ENCODE results near the gene SARNP. TPM values are rescaled to one million over a fixed set of nuclear protein-coding genes. Genes with fewer than 3 reads are reported as not detected.

Gene SARNP
- total and polyA plus RNA-seq, 9 of the 15 experiments (the other 6 are each of a cell fraction or from before 2014, with no cell fraction given), result 70.1 to 400 (median 198) TPM

DNA sequence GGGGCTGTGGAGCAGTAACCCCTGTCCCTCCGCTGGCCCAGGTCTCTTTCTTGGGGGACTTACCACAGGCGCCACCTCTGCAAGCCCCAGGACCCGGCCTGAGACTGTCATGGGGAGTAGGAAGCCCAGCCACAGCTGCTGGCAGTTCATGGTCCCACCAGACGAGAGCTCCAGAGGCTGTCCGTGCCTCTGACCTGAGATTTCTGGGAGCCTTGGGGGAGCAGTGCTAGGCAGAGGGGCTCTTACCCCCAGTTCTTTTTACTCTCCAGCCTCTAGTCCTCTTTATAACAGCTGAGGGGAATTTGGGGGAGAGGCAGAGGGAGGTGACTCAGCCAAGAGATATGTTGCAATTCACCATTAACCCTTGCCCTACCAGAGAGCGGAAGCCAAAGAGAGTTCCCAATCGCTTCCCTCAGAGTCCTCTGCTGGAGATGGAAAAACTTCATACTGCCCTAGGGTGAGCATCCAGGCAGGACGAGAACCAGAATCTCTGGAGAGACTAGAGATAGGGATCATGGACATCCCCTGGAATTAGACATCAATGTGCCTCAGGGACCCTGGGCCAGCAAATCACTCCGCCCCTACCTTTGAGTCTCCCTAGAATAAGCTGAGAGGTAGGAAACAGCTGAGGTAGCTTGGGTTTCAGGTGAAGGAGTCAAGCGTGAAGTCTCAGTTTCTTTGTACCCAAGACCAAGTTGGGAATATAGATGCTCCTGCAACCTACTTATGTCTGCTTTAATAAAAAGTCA, 25.3 kb upstream of the SARNP start, which contains the start of gene MMP19 (continued):
- TF ChIP-seq, protein P1, sequence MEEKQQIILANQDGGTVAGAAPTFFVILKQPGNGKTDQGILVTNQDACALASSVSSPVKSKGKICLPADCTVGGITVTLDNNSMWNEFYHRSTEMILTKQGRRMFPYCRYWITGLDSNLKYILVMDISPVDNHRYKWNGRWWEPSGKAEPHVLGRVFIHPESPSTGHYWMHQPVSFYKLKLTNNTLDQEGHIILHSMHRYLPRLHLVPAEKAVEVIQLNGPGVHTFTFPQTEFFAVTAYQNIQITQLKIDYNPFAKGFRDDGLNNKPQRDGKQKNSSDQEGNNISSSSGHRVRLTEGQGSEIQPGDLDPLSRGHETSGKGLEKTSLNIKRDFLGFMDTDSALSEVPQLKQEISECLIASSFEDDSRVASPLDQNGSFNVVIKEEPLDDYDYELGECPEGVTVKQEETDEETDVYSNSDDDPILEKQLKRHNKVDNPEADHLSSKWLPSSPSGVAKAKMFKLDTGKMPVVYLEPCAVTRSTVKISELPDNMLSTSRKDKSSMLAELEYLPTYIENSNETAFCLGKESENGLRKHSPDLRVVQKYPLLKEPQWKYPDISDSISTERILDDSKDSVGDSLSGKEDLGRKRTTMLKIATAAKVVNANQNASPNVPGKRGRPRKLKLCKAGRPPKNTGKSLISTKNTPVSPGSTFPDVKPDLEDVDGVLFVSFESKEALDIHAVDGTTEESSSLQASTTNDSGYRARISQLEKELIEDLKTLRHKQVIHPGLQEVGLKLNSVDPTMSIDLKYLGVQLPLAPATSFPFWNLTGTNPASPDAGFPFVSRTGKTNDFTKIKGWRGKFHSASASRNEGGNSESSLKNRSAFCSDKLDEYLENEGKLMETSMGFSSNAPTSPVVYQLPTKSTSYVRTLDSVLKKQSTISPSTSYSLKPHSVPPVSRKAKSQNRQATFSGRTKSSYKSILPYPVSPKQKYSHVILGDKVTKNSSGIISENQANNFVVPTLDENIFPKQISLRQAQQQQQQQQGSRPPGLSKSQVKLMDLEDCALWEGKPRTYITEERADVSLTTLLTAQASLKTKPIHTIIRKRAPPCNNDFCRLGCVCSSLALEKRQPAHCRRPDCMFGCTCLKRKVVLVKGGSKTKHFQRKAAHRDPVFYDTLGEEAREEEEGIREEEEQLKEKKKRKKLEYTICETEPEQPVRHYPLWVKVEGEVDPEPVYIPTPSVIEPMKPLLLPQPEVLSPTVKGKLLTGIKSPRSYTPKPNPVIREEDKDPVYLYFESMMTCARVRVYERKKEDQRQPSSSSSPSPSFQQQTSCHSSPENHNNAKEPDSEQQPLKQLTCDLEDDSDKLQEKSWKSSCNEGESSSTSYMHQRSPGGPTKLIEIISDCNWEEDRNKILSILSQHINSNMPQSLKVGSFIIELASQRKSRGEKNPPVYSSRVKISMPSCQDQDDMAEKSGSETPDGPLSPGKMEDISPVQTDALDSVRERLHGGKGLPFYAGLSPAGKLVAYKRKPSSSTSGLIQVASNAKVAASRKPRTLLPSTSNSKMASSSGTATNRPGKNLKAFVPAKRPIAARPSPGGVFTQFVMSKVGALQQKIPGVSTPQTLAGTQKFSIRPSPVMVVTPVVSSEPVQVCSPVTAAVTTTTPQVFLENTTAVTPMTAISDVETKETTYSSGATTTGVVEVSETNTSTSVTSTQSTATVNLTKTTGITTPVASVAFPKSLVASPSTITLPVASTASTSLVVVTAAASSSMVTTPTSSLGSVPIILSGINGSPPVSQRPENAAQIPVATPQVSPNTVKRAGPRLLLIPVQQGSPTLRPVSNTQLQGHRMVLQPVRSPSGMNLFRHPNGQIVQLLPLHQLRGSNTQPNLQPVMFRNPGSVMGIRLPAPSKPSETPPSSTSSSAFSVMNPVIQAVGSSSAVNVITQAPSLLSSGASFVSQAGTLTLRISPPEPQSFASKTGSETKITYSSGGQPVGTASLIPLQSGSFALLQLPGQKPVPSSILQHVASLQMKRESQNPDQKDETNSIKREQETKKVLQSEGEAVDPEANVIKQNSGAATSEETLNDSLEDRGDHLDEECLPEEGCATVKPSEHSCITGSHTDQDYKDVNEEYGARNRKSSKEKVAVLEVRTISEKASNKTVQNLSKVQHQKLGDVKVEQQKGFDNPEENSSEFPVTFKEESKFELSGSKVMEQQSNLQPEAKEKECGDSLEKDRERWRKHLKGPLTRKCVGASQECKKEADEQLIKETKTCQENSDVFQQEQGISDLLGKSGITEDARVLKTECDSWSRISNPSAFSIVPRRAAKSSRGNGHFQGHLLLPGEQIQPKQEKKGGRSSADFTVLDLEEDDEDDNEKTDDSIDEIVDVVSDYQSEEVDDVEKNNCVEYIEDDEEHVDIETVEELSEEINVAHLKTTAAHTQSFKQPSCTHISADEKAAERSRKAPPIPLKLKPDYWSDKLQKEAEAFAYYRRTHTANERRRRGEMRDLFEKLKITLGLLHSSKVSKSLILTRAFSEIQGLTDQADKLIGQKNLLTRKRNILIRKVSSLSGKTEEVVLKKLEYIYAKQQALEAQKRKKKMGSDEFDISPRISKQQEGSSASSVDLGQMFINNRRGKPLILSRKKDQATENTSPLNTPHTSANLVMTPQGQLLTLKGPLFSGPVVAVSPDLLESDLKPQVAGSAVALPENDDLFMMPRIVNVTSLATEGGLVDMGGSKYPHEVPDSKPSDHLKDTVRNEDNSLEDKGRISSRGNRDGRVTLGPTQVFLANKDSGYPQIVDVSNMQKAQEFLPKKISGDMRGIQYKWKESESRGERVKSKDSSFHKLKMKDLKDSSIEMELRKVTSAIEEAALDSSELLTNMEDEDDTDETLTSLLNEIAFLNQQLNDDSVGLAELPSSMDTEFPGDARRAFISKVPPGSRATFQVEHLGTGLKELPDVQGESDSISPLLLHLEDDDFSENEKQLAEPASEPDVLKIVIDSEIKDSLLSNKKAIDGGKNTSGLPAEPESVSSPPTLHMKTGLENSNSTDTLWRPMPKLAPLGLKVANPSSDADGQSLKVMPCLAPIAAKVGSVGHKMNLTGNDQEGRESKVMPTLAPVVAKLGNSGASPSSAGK (IDR thresholded peaks at IDR 0.05), result no peak
- no peak for TF ChIP-seq MCM5 (IDR thresholded peaks at IDR 0.05; ENCODE audit: low read depth)
- TF ChIP-seq ZFP36 (IDR thresholded peaks at IDR 0.05; ENCODE audit: low read depth, low read length, partially characterized antibody), result no peak
- TF ChIP-seq, protein P2, sequence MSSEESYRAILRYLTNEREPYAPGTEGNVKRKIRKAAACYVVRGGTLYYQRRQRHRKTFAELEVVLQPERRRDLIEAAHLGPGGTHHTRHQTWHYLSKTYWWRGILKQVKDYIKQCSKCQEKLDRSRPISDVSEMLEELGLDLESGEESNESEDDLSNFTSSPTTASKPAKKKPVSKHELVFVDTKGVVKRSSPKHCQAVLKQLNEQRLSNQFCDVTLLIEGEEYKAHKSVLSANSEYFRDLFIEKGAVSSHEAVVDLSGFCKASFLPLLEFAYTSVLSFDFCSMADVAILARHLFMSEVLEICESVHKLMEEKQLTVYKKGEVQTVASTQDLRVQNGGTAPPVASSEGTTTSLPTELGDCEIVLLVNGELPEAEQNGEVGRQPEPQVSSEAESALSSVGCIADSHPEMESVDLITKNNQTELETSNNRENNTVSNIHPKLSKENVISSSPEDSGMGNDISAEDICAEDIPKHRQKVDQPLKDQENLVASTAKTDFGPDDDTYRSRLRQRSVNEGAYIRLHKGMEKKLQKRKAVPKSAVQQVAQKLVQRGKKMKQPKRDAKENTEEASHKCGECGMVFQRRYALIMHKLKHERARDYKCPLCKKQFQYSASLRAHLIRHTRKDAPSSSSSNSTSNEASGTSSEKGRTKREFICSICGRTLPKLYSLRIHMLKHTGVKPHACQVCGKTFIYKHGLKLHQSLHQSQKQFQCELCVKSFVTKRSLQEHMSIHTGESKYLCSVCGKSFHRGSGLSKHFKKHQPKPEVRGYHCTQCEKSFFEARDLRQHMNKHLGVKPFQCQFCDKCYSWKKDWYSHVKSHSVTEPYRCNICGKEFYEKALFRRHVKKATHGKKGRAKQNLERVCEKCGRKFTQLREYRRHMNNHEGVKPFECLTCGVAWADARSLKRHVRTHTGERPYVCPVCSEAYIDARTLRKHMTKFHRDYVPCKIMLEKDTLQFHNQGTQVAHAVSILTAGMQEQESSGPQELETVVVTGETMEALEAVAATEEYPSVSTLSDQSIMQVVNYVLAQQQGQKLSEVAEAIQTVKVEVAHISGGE (CRISPR knock-in tag; IDR thresholded peaks at IDR 0.05), result no peak
- TF ChIP-seq, protein P3, sequence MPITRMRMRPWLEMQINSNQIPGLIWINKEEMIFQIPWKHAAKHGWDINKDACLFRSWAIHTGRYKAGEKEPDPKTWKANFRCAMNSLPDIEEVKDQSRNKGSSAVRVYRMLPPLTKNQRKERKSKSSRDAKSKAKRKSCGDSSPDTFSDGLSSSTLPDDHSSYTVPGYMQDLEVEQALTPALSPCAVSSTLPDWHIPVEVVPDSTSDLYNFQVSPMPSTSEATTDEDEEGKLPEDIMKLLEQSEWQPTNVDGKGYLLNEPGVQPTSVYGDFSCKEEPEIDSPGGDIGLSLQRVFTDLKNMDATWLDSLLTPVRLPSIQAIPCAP (CRISPR knock-in tag; IDR thresholded peaks at IDR 0.05; ENCODE audit: borderline replicate concordance), result no peak
- TF ChIP-seq MYC (IDR thresholded peaks at IDR 0.05; ENCODE audit: low read depth, low read length), result no peak
- no peak for TF ChIP-seq MYC (CRISPR knock-in tag; IDR thresholded peaks at IDR 0.05; ENCODE audit: borderline replicate concordance, low read depth)
- no peak for TF ChIP-seq PRMT5 (CRISPR knock-in tag; IDR thresholded peaks at IDR 0.05)
- no peak for TF ChIP-seq NFIX (CRISPR knock-in tag; IDR thresholded peaks at IDR 0.05; ENCODE audit: low read depth)

All from K562 (cell line).